GM19463 (cell line): ENCODE results near the gene ERC2.

Source experiments
- ATAC-seq: cut with Tn5 transposase; IDR thresholded peaks from one replicate; pipeline ENCODE4 v1.9.1; 2021; ENCODE audit warnings: mild to moderate bottlenecking, moderate library complexity; ENCODE audit not compliant: unreplicated experiment

ERC2 gene

GRCh38 chr3:56192001-56192400 lies 276.3 kb downstream of the ERC2 start:
- no peak for ATAC-seq

- ATAC-seq = no peak
Observed at GRCh38 chr3:56190771-56191305, 277.4 kb downstream of the ERC2 start.

- no peak for ATAC-seq
Observed at GRCh38 chr3:56190130-56190529, 278.1 kb downstream of the ERC2 start.

- no peak for ATAC-seq
Observed at GRCh38 chr3:56189536-56189935, 278.7 kb downstream of the ERC2 start.

DNA sequence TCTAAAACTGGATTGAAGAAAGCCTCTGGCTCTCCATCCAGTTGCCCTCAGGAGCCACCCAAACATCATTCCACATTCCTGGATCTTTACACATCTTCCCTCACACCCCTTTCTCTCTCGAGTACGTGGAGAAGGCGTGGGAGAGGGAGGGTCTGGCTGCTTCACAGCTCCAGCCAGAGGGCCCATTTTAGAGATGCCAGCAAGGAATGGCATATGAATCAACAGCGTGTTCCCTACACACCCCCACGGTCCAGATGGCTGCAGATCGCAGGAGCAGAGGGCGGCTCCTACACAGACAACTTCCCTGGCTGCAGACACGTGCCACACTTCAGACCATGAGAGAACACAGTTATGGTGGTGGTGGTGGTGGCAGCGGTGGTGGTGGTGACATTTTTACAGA lies 280.1 kb downstream of the ERC2 start:
- no peak for ATAC-seq

GRCh38 chr3:56187051-56187450 lies 281.2 kb downstream of the ERC2 start:
- ATAC-seq = no peak

DNA sequence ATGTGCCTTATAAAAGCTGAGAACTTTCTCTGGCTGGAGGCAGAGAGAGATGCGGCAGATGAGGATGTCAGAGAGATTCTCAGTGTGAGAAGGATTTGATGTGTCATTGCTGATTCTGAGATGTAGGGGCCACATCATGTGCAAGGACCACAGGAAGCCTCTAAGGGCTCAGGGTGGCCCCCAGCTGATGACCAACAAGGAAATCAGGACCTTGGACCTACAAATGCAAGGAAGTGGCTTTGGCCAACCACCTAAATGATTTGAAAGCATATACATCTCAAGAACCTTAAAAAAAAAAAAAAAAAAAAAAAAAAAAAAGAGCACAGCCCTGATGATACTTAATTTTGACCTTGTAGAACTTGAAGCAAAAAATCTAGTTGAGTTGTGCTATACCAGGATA lies 282.4 kb downstream of the ERC2 start:
- ATAC-seq = no peak

DNA sequence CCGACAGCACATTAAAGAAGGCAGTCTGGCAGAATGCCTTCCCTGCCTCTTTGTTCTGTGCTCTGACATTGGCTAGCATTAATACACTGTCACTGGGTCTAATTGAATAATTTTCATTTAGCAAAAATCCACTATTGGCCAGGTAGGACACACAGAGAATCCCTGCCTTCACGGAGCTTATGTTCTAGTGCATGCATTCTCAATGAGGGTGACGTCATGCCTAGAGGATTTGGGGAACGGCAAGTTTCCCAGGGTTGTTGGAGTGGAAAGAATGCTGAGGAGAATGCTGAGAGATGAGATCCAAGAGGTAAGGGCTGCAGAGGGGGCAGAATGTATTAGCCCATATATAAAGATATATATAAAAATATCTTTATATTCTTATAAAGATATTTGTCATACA lies 284.7 kb downstream of the ERC2 start:
- ATAC-seq = no peak

DNA sequence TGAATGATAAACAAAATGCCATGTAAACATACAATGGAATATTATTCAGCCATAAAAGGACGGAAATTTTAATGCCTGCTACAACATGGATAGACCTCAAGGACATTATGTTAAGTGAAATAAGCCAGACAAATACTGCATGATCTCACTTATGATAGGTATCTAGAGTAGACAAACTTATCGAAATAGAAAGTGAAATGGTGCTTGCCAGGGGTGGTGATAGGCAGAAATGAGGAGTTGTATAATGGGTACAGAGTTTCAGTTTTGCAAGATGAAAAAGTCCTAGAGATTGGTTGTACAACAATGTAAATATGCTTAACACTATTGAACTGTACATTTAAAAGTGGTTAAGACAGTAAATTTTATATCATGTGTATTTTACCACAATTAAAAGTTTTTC lies 287.8 kb downstream of the ERC2 start:
- ATAC-seq = no peak

- ATAC-seq = no peak
Observed at GRCh38 chr3:56173601-56174000, 294.7 kb downstream of the ERC2 start.

- no peak for ATAC-seq
Observed at GRCh38 chr3:56164436-56164835, 303.8 kb downstream of the ERC2 start.

DNA sequence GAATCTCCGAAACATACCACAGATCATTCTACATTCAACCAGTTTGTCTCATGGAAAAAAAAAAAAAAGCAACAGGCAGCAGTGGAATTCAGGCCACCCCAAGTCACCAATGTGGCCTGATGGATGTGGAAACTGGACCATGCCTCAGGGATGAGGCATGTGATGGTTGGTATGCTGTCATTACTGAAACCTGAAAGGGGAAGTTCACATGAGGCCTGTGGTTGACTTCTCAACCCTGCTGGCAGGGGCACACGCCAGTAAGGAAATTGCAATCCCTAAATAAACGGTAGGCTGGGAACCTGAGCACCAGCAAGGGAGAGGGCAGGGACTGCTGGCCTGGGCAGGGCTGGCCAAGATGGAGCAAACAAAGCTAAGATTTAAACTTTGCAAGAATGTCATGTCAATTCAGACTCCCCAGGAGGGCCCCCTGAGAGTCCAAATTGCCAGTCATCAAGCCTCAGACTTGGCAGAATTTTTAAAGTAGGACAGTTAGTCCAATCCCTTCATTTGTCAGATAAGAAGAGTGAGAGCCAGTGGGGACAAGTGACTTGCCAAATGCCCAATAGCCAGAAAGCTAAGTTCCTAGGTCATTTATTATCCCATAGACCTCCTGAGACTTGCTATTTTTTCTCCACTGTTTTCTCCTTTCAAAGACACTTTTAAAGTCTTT lies 310.4 kb downstream of the ERC2 start:
- ATAC-seq = peak; percentile 86

DNA sequence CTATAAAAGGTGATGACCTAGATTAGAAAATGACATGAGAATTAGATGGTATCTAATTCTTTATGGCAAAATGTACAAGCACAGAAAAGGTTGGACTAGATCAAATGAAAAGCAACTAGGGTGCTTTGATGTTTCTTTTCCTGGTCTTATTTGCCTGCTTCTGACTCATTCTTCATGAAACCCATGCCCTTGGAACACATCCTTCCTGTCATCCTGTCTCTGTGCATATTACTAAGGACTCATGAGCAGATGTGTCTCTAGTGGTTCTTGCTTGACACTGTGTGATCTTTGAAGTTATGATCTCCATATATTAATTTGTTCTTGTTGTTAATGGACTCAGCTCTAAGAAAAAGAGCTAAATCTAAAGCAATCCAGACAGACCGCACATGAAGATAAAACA lies 314.0 kb downstream of the ERC2 start:
- no peak for ATAC-seq

GRCh38 chr3:56147354-56147753 lies 320.9 kb downstream of the ERC2 start:
- no peak for ATAC-seq

DNA sequence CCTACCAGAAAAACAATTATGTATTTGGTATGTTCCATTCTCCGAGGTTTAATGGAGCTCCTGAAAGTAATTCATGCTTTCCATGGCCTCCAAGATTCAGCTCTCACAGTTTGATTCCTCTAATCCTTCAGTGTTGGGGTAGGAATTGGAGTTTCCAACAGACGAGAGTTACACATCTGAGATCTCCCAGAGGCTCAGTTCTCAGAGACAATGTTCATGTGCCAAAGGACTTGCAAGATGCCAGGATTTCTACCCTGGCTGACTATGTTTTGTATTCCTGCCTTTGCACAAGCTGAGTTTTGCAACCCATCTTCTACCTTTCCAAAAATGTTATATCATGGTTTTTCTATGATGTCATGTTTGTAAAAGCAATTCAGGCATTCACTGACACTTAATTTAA lies 322.9 kb downstream of the ERC2 start:
- no peak for ATAC-seq

- ATAC-seq = no peak
Observed at GRCh38 chr3:56144805-56145204, 323.5 kb downstream of the ERC2 start.

- ATAC-seq = no peak
Observed at GRCh38 chr3:56137415-56137814, 330.9 kb downstream of the ERC2 start.

- no peak for ATAC-seq
Observed at GRCh38 chr3:56136514-56136913, 331.8 kb downstream of the ERC2 start.

- ATAC-seq = no peak
Observed at GRCh38 chr3:56135941-56136340, 332.3 kb downstream of the ERC2 start.

- ATAC-seq = no peak
Observed at GRCh38 chr3:56133423-56133822, 334.8 kb downstream of the ERC2 start.

GRCh38 chr3:56132762-56133161 lies 335.5 kb downstream of the ERC2 start:
- no peak for ATAC-seq

DNA sequence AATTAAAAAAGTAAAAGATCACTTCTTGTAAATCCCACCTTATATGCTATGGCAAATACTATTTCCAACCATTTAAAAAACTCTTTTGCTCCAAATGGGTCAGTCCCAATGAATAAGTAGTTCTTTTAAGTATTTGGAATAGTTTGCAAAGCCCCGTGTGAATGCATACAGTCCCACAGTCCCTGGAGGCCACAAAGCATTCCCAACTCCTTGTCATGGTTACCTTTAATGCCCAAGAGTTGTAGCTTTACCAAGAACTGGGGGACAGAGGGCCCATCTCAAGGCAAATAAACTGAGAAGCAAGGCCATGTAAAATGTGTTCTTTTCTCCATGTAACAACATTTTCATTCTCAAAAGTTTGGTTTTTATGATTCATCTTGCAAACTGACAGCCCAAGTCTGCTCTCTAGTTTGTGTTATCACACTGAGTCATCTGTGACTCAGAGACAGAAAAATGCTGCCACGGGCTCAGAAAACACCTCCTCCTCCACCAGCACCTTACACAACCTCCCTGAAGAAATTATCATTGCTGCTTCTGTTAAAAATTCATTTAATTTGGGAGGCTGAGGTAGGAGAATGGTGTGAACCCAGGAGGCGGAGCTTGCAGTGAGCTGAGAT lies 336.2 kb downstream of the ERC2 start:
- no peak for ATAC-seq

GRCh38 chr3:56130036-56130435 lies 338.2 kb downstream of the ERC2 start:
- ATAC-seq = no peak
